A549 (cell line): Measurements from ENCODE around the gene ESR2. TPM values are rescaled to one million over a fixed set of nuclear protein-coding genes. Genes with fewer than 3 reads are reported as not detected.

ENCODE experiments used
- ATAC-seq, 2 experiments: fragments of 200-7000 bp in 1 of 2; fragments of >200 bp in 1 of 2; cut with Nextera tagmentation in 1 of 2; cut with Tn5 transposase in 1 of 2; 3 replicates each; pipeline versions ENCODE4 v1.8.0 to v1.9.1; 2018 to 2020; ENCODE audit warnings: mild to moderate bottlenecking in 1 of 2, moderate library complexity in 1 of 2
- CTCF ChIA-PET: fragments of 300-600 bp; sonication (Branson Sonifier 250); formaldehyde crosslinking; extraction: SDS; loops from one replicate; lab custom pipeline; 2021; ENCODE audit warnings: antibody characterized with exemption, inconsistent platforms; lab: Yijun Ruan, JAX
- POLR2A ChIA-PET: fragments of 350-600 bp; formaldehyde crosslinking; extraction: SDS; loops from one replicate; lab custom pipeline; 2021; ENCODE audit warnings: antibody characterized with exemption, inconsistent platforms; lab: Yijun Ruan, JAX
- DNase-seq, 2 experiments: peaks; one replicate each; pipeline versions ENCODE4 v3.0.0 to v3.0.0-alpha.2; 2011 to 2016; ENCODE audit warnings: low read depth in 1 of 2, low spot score in 1 of 2
- FAIRE-seq: peaks from 2 replicates; lab custom pipeline; 2011; peaks lifted over from hg19 to GRCh38; lab: Jason Lieb, UNC
- H3K27ac ChIP-seq, 2 experiments: fragments of >200 bp; sonication (Bioruptor Twin); formaldehyde crosslinking; 3 replicates each; pipeline ENCODE4 v1.5.1; 2016 to 2017
- H3K4me1 ChIP-seq: fragments of >200 bp; sonication (Bioruptor Twin); formaldehyde crosslinking; 3 replicates; pipeline ENCODE4 v1.6.1; 2016
- H3K4me2 ChIP-seq: fragments of >200 bp; sonication (Bioruptor Twin); formaldehyde crosslinking; 3 replicates; pipeline ENCODE4 v1.6.1; 2016
- H3K4me3 ChIP-seq: fragments of >200 bp; sonication (Bioruptor Twin); formaldehyde crosslinking; 3 replicates; pipeline ENCODE4 v1.5.1; 2016
- H3K9me3 ChIP-seq: fragments of >200 bp; sonication (Bioruptor Twin); formaldehyde crosslinking; 3 replicates; pipeline ENCODE4 v1.6.1; 2016
- BHLHE40 ChIP-seq: IDR thresholded peaks from 2 replicates; pipeline ENCODE4 v1.6.1; 2012; ENCODE audit warnings: low read depth, low read length, inconsistent platforms
- CBX2 ChIP-seq: fragments of 200-600 bp; sonication (generic); IDR thresholded peaks from 2 replicates; pipeline ENCODE4 v1.6.1; 2016; ENCODE audit warnings: low read depth, mild to moderate bottlenecking, borderline replicate concordance
- CHD2 ChIP-seq: fragments of 150-350 bp; IDR thresholded peaks from 2 replicates; pipeline ENCODE4 v1.6.1; 2014; ENCODE audit warnings: low read length; ENCODE audit not compliant: partially characterized antibody
- EHF ChIP-seq: fragments of 250-450 bp; sonication (Bioruptor Pico); IDR thresholded peaks from 2 replicates; pipeline ENCODE4 v1.5.0; 2020; ENCODE audit warnings: mild to moderate bottlenecking
- FOSB ChIP-seq: fragments of 250-450 bp; sonication (Bioruptor Pico); IDR thresholded peaks from 2 replicates; pipeline ENCODE4 v1.5.0; 2020; ENCODE audit warnings: mild to moderate bottlenecking, moderate library complexity
- HDAC2 ChIP-seq: fragments of 200-600 bp; sonication (generic); IDR thresholded peaks from 2 replicates; pipeline ENCODE4 v1.6.1; 2016
- HOXA7 ChIP-seq: fragments of 250-450 bp; sonication (Bioruptor Pico); IDR thresholded peaks from 2 replicates; pipeline ENCODE4 v1.5.0; 2020; ENCODE audit warnings: mild to moderate bottlenecking, moderate library complexity
- HOXB13 ChIP-seq: fragments of 250-450 bp; sonication (Bioruptor Pico); IDR thresholded peaks from 2 replicates; pipeline ENCODE4 v1.5.0; 2020; ENCODE audit warnings: low read depth, mild to moderate bottlenecking, moderate library complexity
- HOXB5 ChIP-seq: fragments of 250-450 bp; sonication (Bioruptor Pico); IDR thresholded peaks from 2 replicates; pipeline ENCODE4 v1.5.0; 2020; ENCODE audit warnings: mild to moderate bottlenecking, moderate library complexity
- JUNB ChIP-seq: fragments of >200 bp; sonication (Bioruptor Twin); formaldehyde crosslinking; IDR thresholded peaks from 2 replicates; pipeline ENCODE4 v1.6.1; 2016
- KDM5A ChIP-seq: fragments of 200-600 bp; sonication (generic); IDR thresholded peaks from 2 replicates; pipeline ENCODE4 v1.6.1; 2016; ENCODE audit warnings: antibody characterized with exemption, mild to moderate bottlenecking
- MYC ChIP-seq: IDR thresholded peaks from 2 replicates; pipeline ENCODE4 v1.6.1; 2012; ENCODE audit warnings: mild to moderate bottlenecking, inconsistent platforms, low read length, improper control_type of control experiment, borderline replicate concordance
- NFE2L2 ChIP-seq: fragments of 150-350 bp; conservative IDR thresholded peaks from 2 replicates; pipeline ENCODE4 v1.6.1; 2014; ENCODE audit warnings: low read length
- NR3C1 ChIP-seq: fragments of >200 bp; sonication (Bioruptor Twin); formaldehyde crosslinking; IDR thresholded peaks from 3 replicates; pipeline ENCODE4 v1.6.1; 2017
- PHF8 ChIP-seq: fragments of 200-600 bp; sonication (generic); IDR thresholded peaks from 2 replicates; pipeline ENCODE4 v1.6.1; 2016; ENCODE audit warnings: low read depth, mild to moderate bottlenecking, antibody characterized with exemption, moderate library complexity, borderline replicate concordance
- RAD21 ChIP-seq, 2 experiments: fragments of >200 bp in 1 of 2; sonication (Bioruptor Twin) in 1 of 2; formaldehyde crosslinking in 1 of 2; IDR thresholded peaks in 1 of 2; conservative IDR thresholded peaks in 1 of 2; 2 replicates in 1 of 2; 3 replicates in 1 of 2; pipeline ENCODE4 v1.6.1; 2012 to 2018; ENCODE audit warnings: inconsistent platforms in 1 of 2
- RCOR1 ChIP-seq: fragments of 150-350 bp; IDR thresholded peaks from 2 replicates; pipeline ENCODE4 v1.6.1; 2014; ENCODE audit warnings: antibody characterized with exemption, low read length, low read depth
- RFX5 ChIP-seq: fragments of 450-650 bp; IDR thresholded peaks from 2 replicates; pipeline ENCODE4 v1.7.1; 2014; ENCODE audit warnings: antibody characterized with exemption, mild to moderate bottlenecking, moderate library complexity
- RNF2 ChIP-seq: fragments of 200-600 bp; sonication (generic); IDR thresholded peaks from 2 replicates; pipeline ENCODE4 v1.6.1; 2016; ENCODE audit warnings: low read depth, mild to moderate bottlenecking, antibody characterized with exemption, moderate library complexity, borderline replicate concordance
- TP53 ChIP-seq: fragments of 250-450 bp; sonication (Bioruptor Pico); IDR thresholded peaks from 2 replicates; pipeline ENCODE4 v1.5.0; 2021; ENCODE audit warnings: mild to moderate bottlenecking, moderate library complexity
- ZNF302 ChIP-seq: fragments of 250-450 bp; sonication (Bioruptor Pico); IDR thresholded peaks from 2 replicates; pipeline ENCODE4 v1.9.0; 2021; ENCODE audit warnings: inconsistent platforms, mild to moderate bottlenecking, moderate library complexity
- WGBS: methylation state at CpG from one replicate; pipeline ENCODE4 v1.1.6; 2017; ENCODE audit errors: missing lambda C conversion rate; 5-methylcytosine and 5-hydroxymethylcytosine counted together
- polyA plus RNA-seq, 4 experiments: library from polyadenylated mRNA; depleted of rRNA in 3 of 4; stranded (reverse); fragments of >200 nt; fragmentation: RNase III in 1 of 4; extraction: RNeasy Plus Mini Kit Qiagen cat#74134 plus additional on column Dnase treatment in 1 of 4; gene quantifications; 2 replicates in 3 of 4; 3 replicates in 1 of 4; pipeline ENCODE4 v1.2.3, GENCODE V29; 2011 to 2017
- TF ChIP-seq, protein P1 (sequence below): fragments of >200 bp; sonication (Bioruptor Twin); formaldehyde crosslinking; IDR thresholded peaks from 3 replicates; pipeline ENCODE4 v1.6.1; 2016
- TF ChIP-seq, protein P2 (sequence below): fragments of >200 bp; sonication (Bioruptor Twin); formaldehyde crosslinking; IDR thresholded peaks from 2 replicates; pipeline ENCODE4 v1.6.1; 2016
- TF ChIP-seq, protein P3 (sequence below): fragments of 250-450 bp; sonication (Bioruptor Pico); IDR thresholded peaks from 2 replicates; pipeline ENCODE4 v1.5.0; 2020; ENCODE audit warnings: low read depth, mild to moderate bottlenecking, moderate library complexity
- TF ChIP-seq, protein P4 (sequence below): fragments of 150-350 bp; IDR thresholded peaks from 2 replicates; pipeline ENCODE4 v1.6.1; 2014; ENCODE audit warnings: low read depth, mild to moderate bottlenecking, low read length
- TF ChIP-seq, protein P5 (sequence below): fragments of 200-600 bp; sonication (generic); IDR thresholded peaks from 2 replicates; pipeline ENCODE4 v1.6.1; 2016; ENCODE audit warnings: antibody characterized with exemption, mild to moderate bottlenecking, moderate library complexity

ESR2 gene
- polyA plus RNA-seq, 2 of the 4 experiments (the other 2 are of a cell fraction): 0.05 to 0.06 TPM

DNA sequence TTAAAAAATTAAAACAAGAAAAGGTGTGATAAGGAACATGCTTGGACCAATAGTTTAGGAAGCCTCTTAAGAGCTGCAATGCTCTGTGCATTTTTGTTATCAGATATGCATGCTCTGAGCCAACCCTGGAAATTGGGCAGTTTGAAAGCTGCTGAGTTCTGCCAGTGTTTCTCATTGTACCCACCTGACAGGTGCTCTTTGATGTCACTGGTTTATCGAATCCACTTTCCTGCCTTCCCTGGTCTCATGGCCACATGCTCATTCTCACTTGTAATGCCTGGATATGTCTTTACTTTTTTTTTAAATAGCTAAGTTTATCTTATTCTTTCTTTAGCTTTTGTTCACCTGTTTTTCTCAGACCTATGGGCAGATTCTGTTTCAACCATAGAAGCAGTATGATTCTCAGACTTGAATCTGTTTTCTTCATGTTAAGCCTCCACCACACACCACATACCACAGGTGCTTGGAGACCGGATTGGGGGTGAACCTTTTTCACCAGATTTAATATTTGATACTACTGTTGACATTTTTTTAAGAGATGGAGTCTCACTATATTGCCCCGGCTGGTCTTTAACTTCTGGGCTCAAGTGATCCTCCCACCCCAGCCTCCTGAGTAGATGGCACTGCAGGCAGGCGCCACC is 90.7 kb downstream of the ESR2 start:
- TF ChIP-seq, protein P1, sequence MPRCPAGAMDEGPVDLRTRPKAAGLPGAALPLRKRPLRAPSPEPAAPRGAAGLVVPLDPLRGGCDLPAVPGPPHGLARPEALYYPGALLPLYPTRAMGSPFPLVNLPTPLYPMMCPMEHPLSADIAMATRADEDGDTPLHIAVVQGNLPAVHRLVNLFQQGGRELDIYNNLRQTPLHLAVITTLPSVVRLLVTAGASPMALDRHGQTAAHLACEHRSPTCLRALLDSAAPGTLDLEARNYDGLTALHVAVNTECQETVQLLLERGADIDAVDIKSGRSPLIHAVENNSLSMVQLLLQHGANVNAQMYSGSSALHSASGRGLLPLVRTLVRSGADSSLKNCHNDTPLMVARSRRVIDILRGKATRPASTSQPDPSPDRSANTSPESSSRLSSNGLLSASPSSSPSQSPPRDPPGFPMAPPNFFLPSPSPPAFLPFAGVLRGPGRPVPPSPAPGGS: no peak
- TF ChIP-seq, protein P2, sequence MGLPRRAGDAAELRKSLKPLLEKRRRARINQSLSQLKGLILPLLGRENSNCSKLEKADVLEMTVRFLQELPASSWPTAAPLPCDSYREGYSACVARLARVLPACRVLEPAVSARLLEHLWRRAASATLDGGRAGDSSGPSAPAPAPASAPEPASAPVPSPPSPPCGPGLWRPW: no peak
- TF ChIP-seq, protein P3, sequence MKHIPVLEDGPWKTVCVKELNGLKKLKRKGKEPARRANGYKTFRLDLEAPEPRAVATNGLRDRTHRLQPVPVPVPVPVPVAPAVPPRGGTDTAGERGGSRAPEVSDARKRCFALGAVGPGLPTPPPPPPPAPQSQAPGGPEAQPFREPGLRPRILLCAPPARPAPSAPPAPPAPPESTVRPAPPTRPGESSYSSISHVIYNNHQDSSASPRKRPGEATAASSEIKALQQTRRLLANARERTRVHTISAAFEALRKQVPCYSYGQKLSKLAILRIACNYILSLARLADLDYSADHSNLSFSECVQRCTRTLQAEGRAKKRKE: no peak
- TF ChIP-seq KDM5A (no peak), TP53 (no peak), BHLHE40 (no peak), HOXA7 (CRISPR knock-in tag) (no peak), HOXB5 (no peak), HOXB13 (CRISPR knock-in tag) (no peak), RCOR1 (no peak), HDAC2 (no peak), PHF8 (no peak), ZNF302 (CRISPR knock-in tag) (no peak), NR3C1 (no peak), FOSB (CRISPR knock-in tag) (no peak), EHF (CRISPR knock-in tag) (no peak)
- TF ChIP-seq, protein P4, sequence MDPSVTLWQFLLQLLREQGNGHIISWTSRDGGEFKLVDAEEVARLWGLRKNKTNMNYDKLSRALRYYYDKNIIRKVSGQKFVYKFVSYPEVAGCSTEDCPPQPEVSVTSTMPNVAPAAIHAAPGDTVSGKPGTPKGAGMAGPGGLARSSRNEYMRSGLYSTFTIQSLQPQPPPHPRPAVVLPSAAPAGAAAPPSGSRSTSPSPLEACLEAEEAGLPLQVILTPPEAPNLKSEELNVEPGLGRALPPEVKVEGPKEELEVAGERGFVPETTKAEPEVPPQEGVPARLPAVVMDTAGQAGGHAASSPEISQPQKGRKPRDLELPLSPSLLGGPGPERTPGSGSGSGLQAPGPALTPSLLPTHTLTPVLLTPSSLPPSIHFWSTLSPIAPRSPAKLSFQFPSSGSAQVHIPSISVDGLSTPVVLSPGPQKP: no peak
- no peaks in the 10 kb centered on the region for H3K9me3 ChIP-seq
- H3K4me3 ChIP-seq: no peak overlapping the region
- WGBS: 77% methylated on average over 4 of the region's 4 CpGs
- CTCF ChIA-PET: interaction anchor here (1.0 to 1.5 kb wide), 2 partner anchors 11 to 97 kb away, joined by 3 read pairs; no protein-coding TSS in a partner anchor
- ATAC-seq (no peak), FAIRE-seq (no peak), DNase-seq (no peak)
- no peak overlapping the region for H3K27ac ChIP-seq
- H3K4me1 ChIP-seq: no peaks in the 10 kb centered on the region
- H3K4me2 ChIP-seq: no peak overlapping the region
- POLR2A ChIA-PET: no interaction called here

DNA sequence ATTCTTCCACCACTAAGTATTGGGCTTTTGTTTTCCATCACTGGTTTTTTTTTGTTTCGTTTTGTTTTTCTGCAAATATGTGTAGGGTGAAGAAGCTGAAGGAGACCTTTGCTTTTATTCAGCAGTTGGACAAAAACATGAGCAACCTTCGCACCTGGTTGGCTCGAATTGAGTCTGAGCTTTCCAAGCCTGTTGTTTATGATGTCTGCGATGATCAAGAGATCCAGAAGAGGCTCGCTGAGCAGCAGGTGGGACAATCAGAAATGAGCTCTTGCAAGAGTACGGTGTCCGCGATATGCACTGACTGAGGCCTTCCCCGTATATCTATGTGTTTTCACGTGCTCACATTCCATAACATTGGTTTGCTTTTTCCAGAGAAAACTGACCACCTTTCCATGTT is 91.5 kb downstream of the ESR2 start:
- no peak overlapping the region for H3K27ac ChIP-seq
- ChIA-PET CTCF (interaction anchor here (0.8 to 1.5 kb wide), 3 partner anchors 10 to 96 kb away, joined by 3 to 5 read pairs (median 3); no protein-coding TSS in a partner anchor), POLR2A (no interaction called here)
- no peak for FAIRE-seq
- no peak overlapping the region for H3K4me3 ChIP-seq
- H3K4me1 ChIP-seq: no peaks in the 10 kb centered on the region
- no peak overlapping the region for H3K4me2 ChIP-seq
- WGBS: 84% methylated on average over 10 of the region's 10 CpGs
- ATAC-seq: no peak
- TF ChIP-seq HOXB5 (no peak), RAD21 (conservative IDR thresholded peaks at IDR 0.05 in 1 of 2, IDR thresholded peaks at IDR 0.05 in 1 of 2) (no peak), NFE2L2 (no peak), ZNF302 (CRISPR knock-in tag) (no peak), HDAC2 (no peak)
- no peak for DNase-seq
- H3K9me3 ChIP-seq: no peaks in the 10 kb centered on the region

DNA sequence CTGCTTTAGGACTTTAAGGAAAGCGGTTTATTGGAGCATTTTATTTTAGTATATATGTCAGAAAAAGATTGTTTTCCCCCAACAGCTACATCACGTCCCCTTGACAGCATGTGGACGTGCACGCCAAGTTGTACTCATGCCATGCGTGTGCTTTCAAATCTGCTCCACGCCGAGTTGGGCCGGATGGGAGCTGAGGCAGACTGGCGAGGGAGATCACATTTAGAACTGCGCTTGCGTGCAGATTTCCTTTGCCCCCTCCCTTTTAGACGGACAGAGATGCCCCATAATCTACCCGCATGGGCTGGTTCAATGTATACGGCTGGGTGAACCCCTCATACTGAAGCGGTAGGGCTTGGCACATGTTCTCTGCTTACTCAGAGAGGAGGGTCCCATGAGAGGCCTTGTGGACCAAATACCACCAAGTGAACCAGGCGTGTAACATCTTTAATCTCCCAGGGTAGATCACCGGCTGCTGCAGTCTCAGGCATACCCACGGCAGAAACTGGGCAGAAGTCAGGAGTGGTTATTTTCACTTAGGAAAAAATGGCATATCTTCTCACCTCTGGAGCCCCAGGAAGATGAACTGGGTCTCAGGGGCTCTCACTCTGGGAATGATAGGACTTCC is 92.1 kb downstream of the ESR2 start:
- POLR2A ChIA-PET: no interaction called here
- Histone ChIP-seq H3K27ac (no peak overlapping the region), H3K9me3 (no peaks in the 10 kb centered on the region), H3K4me2 (no peak overlapping the region), H3K4me1 (no peaks in the 10 kb centered on the region), H3K4me3 (no peak overlapping the region)
- WGBS: 94% methylated on average over 18 of the region's 18 CpGs
- DNase-seq (no peak), ATAC-seq (no peak), FAIRE-seq (no peak)
- CTCF ChIA-PET: interaction anchor here (0.8 to 1.5 kb wide), 2 partner anchors 10 to 13 kb away, joined by 3 to 5 read pairs; no protein-coding TSS in a partner anchor
- no peak for TF ChIP-seq JUNB
- no peak for TF ChIP-seq RNF2
- no peak for TF ChIP-seq HDAC2
- TF ChIP-seq CHD2: no peak
- TF ChIP-seq BHLHE40: no peak
- TF ChIP-seq ZNF302 (CRISPR knock-in tag): no peak
- TF ChIP-seq PHF8: no peak
- no peak for TF ChIP-seq CBX2
- no peak for TF ChIP-seq RFX5
- no peak for TF ChIP-seq TP53
- no peak for TF ChIP-seq MYC
- TF ChIP-seq, protein P5, sequence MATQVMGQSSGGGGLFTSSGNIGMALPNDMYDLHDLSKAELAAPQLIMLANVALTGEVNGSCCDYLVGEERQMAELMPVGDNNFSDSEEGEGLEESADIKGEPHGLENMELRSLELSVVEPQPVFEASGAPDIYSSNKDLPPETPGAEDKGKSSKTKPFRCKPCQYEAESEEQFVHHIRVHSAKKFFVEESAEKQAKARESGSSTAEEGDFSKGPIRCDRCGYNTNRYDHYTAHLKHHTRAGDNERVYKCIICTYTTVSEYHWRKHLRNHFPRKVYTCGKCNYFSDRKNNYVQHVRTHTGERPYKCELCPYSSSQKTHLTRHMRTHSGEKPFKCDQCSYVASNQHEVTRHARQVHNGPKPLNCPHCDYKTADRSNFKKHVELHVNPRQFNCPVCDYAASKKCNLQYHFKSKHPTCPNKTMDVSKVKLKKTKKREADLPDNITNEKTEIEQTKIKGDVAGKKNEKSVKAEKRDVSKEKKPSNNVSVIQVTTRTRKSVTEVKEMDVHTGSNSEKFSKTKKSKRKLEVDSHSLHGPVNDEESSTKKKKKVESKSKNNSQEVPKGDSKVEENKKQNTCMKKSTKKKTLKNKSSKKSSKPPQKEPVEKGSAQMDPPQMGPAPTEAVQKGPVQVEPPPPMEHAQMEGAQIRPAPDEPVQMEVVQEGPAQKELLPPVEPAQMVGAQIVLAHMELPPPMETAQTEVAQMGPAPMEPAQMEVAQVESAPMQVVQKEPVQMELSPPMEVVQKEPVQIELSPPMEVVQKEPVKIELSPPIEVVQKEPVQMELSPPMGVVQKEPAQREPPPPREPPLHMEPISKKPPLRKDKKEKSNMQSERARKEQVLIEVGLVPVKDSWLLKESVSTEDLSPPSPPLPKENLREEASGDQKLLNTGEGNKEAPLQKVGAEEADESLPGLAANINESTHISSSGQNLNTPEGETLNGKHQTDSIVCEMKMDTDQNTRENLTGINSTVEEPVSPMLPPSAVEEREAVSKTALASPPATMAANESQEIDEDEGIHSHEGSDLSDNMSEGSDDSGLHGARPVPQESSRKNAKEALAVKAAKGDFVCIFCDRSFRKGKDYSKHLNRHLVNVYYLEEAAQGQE: no peak
